ENCODE data around the gene NXF3. TPM values are rescaled to one million over a fixed set of nuclear protein-coding genes. Genes with fewer than 3 reads are reported as not detected.
"Not testable (repeated sequence)": the region's sequence is repeated elsewhere in the genome, so short reads cannot be mapped to it uniquely, and the experiment has no call there.

Gene NXF3
- 1 to 10 TPM in 1 of 4 donors, under 1 TPM in 3; 0.22 to 1.2 (median 0.71) TPM for total RNA-seq

GRCh38 chrX:103092942-103093341 lies at the start of gene NXF3:
Gene NXF3 (minus strand): TSS chrX:103093143. CDS start chrX:103093023, 120 bp downstream.
- no peak within 1 kb of the TSS for H3K27ac ChIP-seq
- no peak within 1 kb of the TSS for H3K4me3 ChIP-seq
- WGBS, 2 donors: 56 to 74% methylated on average over 3 to 5 of the region's 5 CpGs
- DNase-seq (ENCODE audit: low spot score in 2 of 2): no peak
- no peaks in the 10 kb centered on the region for H3K9me3 ChIP-seq
- no peaks in the 10 kb centered on the region for H3K4me1 ChIP-seq
- TF ChIP-seq EP300 (IDR thresholded peaks at IDR 0.05): no peak
- TF ChIP-seq POLR2A (IDR thresholded peaks at IDR 0.05): no peak
- no peak for TF ChIP-seq CTCF (IDR thresholded peaks at IDR 0.05)
- H3K27me3 ChIP-seq: peaks cover 0 to 5% of the 10 kb centered on the region in 2 donors
- no peaks in the 10 kb centered on the region for H3K36me3 ChIP-seq

- 87 to 100% methylated on average over 1 of the region's 2 CpGs for WGBS, 2 donors
Observed at GRCh38 chrX:103136528-103136927, 43.6 kb upstream of the NXF3 start.

DNA sequence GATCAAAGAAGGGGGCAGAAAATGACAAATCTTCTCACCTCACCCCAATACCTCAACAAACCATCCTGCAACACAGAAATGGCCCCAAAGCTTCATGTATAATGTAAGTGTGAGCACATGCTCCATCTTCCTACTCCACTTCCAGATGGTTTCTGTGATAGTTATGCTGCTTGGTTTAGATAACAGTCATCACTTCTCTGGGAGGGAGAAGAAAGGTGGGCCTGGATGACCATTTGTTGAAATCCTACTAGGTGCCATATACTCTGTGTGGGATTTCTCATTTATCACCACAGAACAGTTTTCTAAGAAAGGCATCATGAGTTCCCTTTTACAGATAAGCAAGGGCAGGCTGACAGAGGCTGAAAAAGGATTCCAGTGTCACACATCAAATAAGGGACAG lies 31.3 kb upstream of the NXF3 start:
- Histone ChIP-seq H3K27ac (no peak overlapping the region), H3K36me3 (no peaks in the 10 kb centered on the region), H3K4me3 (no peak overlapping the region), H3K4me1 (no peaks in the 10 kb centered on the region), H3K9me3 (no peaks in the 10 kb centered on the region), H3K27me3 (no peaks in the 10 kb centered on the region)
- DNase-seq (ENCODE audit: low spot score in 2 of 2): no peak
- TF ChIP-seq POLR2A (IDR thresholded peaks at IDR 0.05) (no peak), EP300 (IDR thresholded peaks at IDR 0.05) (no peak), CTCF (IDR thresholded peaks at IDR 0.05) (no peak)

More at GRCh38 chrX:103136528-103136927, 43.6 kb upstream of the NXF3 start:
- not testable (repeated sequence) for H3K36me3 ChIP-seq; H3K4me1 ChIP-seq; H3K4me3 ChIP-seq; H3K27me3 ChIP-seq; H3K9me3 ChIP-seq; H3K27ac ChIP-seq; DNase-seq (ENCODE audit: low spot score in 2 of 2)

DNA sequence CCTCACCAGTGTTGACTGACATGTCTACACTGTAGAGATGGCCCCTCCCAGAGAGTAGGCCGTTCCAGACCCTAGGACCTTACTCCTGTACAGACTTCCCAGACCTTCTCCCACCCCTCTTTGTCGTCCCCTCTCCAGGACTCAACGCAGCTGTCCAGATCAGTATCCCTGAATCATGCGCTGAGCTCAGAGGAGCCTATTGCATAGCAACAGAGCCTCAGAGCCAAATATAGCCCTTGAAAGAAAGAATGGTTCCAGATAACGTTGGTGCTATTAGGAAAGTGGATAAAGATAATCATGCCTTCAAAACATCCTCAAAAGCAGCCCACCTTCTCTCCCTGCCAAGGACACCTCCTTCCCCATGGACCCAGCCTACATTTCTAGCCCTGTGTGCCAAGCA lies 27.8 kb upstream of the NXF3 start:
- Histone ChIP-seq H3K27me3 (no peaks in the 10 kb centered on the region), H3K9me3 (no peaks in the 10 kb centered on the region), H3K4me1 (no peaks in the 10 kb centered on the region), H3K4me3 (no peak overlapping the region), H3K36me3 (no peaks in the 10 kb centered on the region), H3K27ac (no peak overlapping the region)
- 80 to 83% methylated on average over 5 of the region's 5 CpGs for WGBS, 2 donors
- no peak for TF ChIP-seq EP300 (IDR thresholded peaks at IDR 0.05)
- no peak for TF ChIP-seq POLR2A (IDR thresholded peaks at IDR 0.05)
- DNase-seq (ENCODE audit: low spot score in 2 of 2): no peak

DNA sequence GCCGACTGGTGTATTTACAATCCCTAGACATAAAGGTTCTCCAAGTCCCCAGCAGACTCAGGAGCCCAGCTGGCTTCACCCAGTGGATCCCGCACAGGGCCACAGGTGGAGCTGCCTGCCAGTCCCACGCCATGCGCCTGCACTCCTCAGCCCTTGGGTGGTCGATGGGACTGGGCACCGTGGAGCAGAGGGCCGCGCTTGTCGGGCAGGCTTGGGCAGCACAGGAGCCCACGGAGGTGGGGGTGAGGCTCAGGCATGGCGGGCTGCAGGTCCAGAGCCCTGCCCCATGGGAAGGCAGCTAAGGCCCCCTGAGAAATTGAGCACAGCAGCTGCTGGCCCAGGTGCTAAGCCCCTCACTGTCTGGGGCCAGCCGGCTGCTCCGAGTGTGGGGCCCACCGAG lies 24.0 kb upstream of the NXF3 start:
- H3K36me3 ChIP-seq; H3K4me1 ChIP-seq; DNase-seq (ENCODE audit: low spot score in 2 of 2); H3K27me3 ChIP-seq; H3K9me3 ChIP-seq; H3K4me3 ChIP-seq; H3K27ac ChIP-seq: not testable (repeated sequence)
- 96% methylated on average over 5 to 10 of the region's 14 CpGs for WGBS, 2 donors

DNA sequence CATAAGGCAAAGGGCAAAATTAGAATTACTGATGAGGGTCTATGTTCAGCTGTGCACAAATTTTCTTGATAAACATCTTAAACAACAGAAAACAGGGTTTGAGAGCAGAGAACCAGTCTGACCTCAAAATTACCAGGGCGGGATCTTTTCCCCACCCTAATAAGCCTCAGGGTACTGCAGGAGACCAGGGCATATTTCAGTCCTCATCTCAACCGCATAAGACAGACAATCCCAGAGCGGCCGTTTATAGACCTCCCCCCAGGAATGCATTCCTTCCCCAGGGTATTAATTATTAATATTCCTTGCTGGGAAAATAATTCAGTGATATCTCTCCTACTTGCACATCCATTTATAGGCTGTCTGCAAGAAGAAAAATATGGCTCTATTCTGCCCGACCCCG lies 16.6 kb upstream of the NXF3 start:
- H3K27ac ChIP-seq; DNase-seq (ENCODE audit: low spot score in 2 of 2); H3K4me1 ChIP-seq; H3K9me3 ChIP-seq; H3K27me3 ChIP-seq; H3K4me3 ChIP-seq; H3K36me3 ChIP-seq: not testable (repeated sequence)
- 84 to 90% methylated on average over 6 of the region's 6 CpGs for WGBS, 2 donors

GRCh38 chrX:103107836-103108235 lies 14.9 kb upstream of the NXF3 start:
- TF ChIP-seq POLR2A (IDR thresholded peaks at IDR 0.05) (no peak), CTCF (IDR thresholded peaks at IDR 0.05) (no peak)
- H3K27ac ChIP-seq: no peak overlapping the region
- H3K27me3 ChIP-seq: no peaks in the 10 kb centered on the region
- no peak overlapping the region for H3K4me3 ChIP-seq
- H3K9me3 ChIP-seq: peaks cover 0 to 7% (median 2%) of the 10 kb centered on the region in 4 donors
- no peaks in the 10 kb centered on the region for H3K4me1 ChIP-seq
- DNase-seq (ENCODE audit: low spot score in 2 of 2): no peak
- no peaks in the 10 kb centered on the region for H3K36me3 ChIP-seq
- WGBS, 2 donors: 89% methylated on average over 4 of the region's 4 CpGs; no CpG with 5 or more reads in 1 of the 2 donors

- not testable (repeated sequence) for H3K36me3 ChIP-seq; H3K4me1 ChIP-seq; H3K27ac ChIP-seq; H3K9me3 ChIP-seq; H3K27me3 ChIP-seq; DNase-seq (ENCODE audit: low spot score in 2 of 2); H3K4me3 ChIP-seq
- WGBS, 2 donors: 94% methylated on average over 14 of the region's 21 CpGs; no CpG with 5 or more reads in 1 of the 2 donors
Observed at GRCh38 chrX:103107227-103107737, 14.3 kb upstream of the NXF3 start.

DNA sequence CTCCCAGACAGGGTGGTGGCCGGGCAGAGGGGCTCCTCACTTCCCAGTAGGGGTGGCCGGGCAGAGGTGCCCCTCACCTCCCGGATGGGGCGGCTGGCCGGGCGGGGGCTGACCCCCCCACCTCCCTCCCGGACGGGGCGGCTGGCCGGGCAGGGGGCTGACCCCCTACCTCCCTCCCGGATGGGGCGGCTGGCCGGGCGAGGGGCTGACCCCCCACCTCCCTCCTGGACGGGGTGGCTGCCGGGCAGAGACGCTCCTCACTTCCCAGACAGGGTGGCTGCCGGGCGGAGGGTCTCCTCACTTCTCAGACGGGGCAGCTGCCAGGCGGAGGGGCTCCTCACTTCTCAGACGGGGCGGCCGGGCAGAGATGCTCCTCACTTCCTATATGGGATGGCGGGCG lies 11.4 kb upstream of the NXF3 start:
- not testable (repeated sequence) for H3K27ac ChIP-seq; H3K27me3 ChIP-seq; DNase-seq (ENCODE audit: low spot score in 2 of 2); H3K9me3 ChIP-seq; H3K4me1 ChIP-seq; H3K36me3 ChIP-seq; H3K4me3 ChIP-seq
- 97 to 100% methylated on average over 1 to 10 of the region's 26 CpGs for WGBS, 2 donors

DNA sequence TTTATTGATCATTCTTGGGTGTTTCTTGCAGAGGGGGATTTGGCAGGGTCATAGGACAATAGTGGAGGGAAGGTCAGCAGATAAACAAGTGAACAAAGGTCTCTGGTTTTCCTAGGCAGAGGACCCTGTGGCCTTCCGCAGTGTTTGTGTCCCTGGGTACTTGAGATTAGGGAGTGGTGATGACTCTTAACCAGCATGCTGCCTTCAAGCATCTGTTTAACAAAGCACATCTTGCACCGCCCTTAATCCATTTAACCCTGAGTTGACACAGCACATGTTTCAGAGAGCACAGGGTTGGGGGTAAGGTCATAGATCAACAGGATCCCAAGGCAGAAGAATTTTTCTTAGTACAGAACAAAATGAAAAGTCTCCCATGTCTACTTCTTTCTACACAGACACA lies 10.9 kb upstream of the NXF3 start:
- no CpG with 5 or more reads among the region's 2 CpGs for WGBS, 2 donors

More for the DNA sequence above, 10.9 kb upstream of the NXF3 start:
- H3K27me3 ChIP-seq: peaks cover 0 to 13% of the 10 kb centered on the region in 2 donors
- H3K36me3 ChIP-seq; DNase-seq (ENCODE audit: low spot score in 2 of 2); H3K27ac ChIP-seq; H3K4me1 ChIP-seq; H3K9me3 ChIP-seq; H3K4me3 ChIP-seq: not testable (repeated sequence)
